Measurements from ENCODE around the gene KLHL28. TPM values are rescaled to one million over a fixed set of nuclear protein-coding genes. Genes with fewer than 3 reads are reported as not detected.

Gene KLHL28
- polyA plus RNA-seq (2013) = 21.7 TPM

GRCh38 chr14:44961554-44962333 lies at the start of gene KLHL28, which contains the start of gene TOGARAM1:
TSS of gene KLHL28 (minus strand) at chr14:44961947. CDS start at chr14:44945928, 16,019 bp downstream.
TSS of gene TOGARAM1 (plus strand) at chr14:44962190. CDS start at chr14:44962422, 232 bp downstream.
- Histone ChIP-seq H3K4me1 (ENCODE audit: control extremely low read depth in 1 of 4, control insufficient read depth in 4 of 4, insufficient read depth in 4 of 4, low read length in 3 of 4) (peaks cover 24 to 54% (median 42%) of the 10 kb centered on the region in 4 experiments), H3K27me3 (replicated peaks in 2 of 5; ENCODE audit: control insufficient read depth in 4 of 5, insufficient read depth in 5 of 5, low read length in 4 of 5) (no peaks in the 10 kb centered on the region), H3K4me3 (ENCODE audit: control insufficient read depth in 1 of 7, extremely low read depth in 1 of 7, insufficient read depth in 4 of 7, low read depth in 2 of 7, low read length in 6 of 7) (peak within 1 kb of the TSS; percentile 93 to 100 (median 98)), H3K9me3 (ENCODE audit: control extremely low read depth in 1 of 5, control insufficient read depth in 4 of 5, insufficient read depth in 2 of 5, low read depth in 1 of 5, low read length in 4 of 5) (peaks cover 0 to 7% (median 0%) of the 10 kb centered on the region in 5 experiments), H3K36me3 (ENCODE audit: control insufficient read depth in 4 of 4, insufficient read depth in 4 of 4, low read length in 3 of 4) (no peaks in the 10 kb centered on the region), H3K27ac (ENCODE audit: insufficient read depth in 1 of 2, low read depth in 1 of 2, low read length in 2 of 2, poor library complexity in 1 of 2, severe bottlenecking in 2 of 2) (peak within 1 kb of the TSS; percentile 92 to 96)
- peak; percentile 100 for DNase-seq
- ChIA-PET CTCF (interaction anchor here (1.3 to 3.9 kb wide), 5 partner anchors 12 to 174 kb away, joined by 4 to 18 read pairs (median 5); partner anchors contain the start of gene FANCM), POLR2A (interaction anchor here (0.7 to 1.1 kb wide), 2 partner anchors 53 to 173 kb away, joined by 3 read pairs; partner anchors contain the start of gene FKBP3)
- under 1% methylated on average over 37 of the region's 37 CpGs for WGBS (ENCODE audit: insufficient coverage)

- CTCF ChIA-PET = no interaction called here
- Histone ChIP-seq H3K4me3 (ENCODE audit: control insufficient read depth in 1 of 7, extremely low read depth in 1 of 7, insufficient read depth in 4 of 7, low read depth in 2 of 7, low read length in 6 of 7) (no peak overlapping the region), H3K4me1 (ENCODE audit: control extremely low read depth in 1 of 4, control insufficient read depth in 4 of 4, insufficient read depth in 4 of 4, low read length in 3 of 4) (no peaks in the 10 kb centered on the region), H3K27me3 (replicated peaks in 2 of 5; ENCODE audit: control insufficient read depth in 4 of 5, insufficient read depth in 5 of 5, low read length in 4 of 5) (no peaks in the 10 kb centered on the region), H3K36me3 (ENCODE audit: control insufficient read depth in 4 of 4, insufficient read depth in 4 of 4, low read length in 3 of 4) (peaks cover 7 to 29% (median 10%) of the 10 kb centered on the region in 4 experiments), H3K27ac (ENCODE audit: insufficient read depth in 1 of 2, low read depth in 1 of 2, low read length in 2 of 2, poor library complexity in 1 of 2, severe bottlenecking in 2 of 2) (no peak overlapping the region), H3K9me3 (ENCODE audit: control extremely low read depth in 1 of 5, control insufficient read depth in 4 of 5, insufficient read depth in 2 of 5, low read depth in 1 of 5, low read length in 4 of 5) (no peaks in the 10 kb centered on the region)
- POLR2A ChIA-PET = no interaction called here
- 90% methylated on average over 2 of the region's 2 CpGs for WGBS (ENCODE audit: insufficient coverage)
- DNase-seq = no peak
Observed at GRCh38 chr14:45003924-45004323, 42.2 kb upstream of the KLHL28 start.

GRCh38 chr14:44995770-44996294 lies 34.1 kb upstream of the KLHL28 start:
- ChIA-PET CTCF (no interaction called here), POLR2A (no interaction called here)
- Histone ChIP-seq H3K4me1 (ENCODE audit: control extremely low read depth in 1 of 4, control insufficient read depth in 4 of 4, insufficient read depth in 4 of 4, low read length in 3 of 4) (no peaks in the 10 kb centered on the region), H3K27me3 (replicated peaks in 2 of 5; ENCODE audit: control insufficient read depth in 4 of 5, insufficient read depth in 5 of 5, low read length in 4 of 5) (no peaks in the 10 kb centered on the region), H3K4me3 (ENCODE audit: control insufficient read depth in 1 of 7, extremely low read depth in 1 of 7, insufficient read depth in 4 of 7, low read depth in 2 of 7, low read length in 6 of 7) (no peak overlapping the region), H3K9me3 (ENCODE audit: control extremely low read depth in 1 of 5, control insufficient read depth in 4 of 5, insufficient read depth in 2 of 5, low read depth in 1 of 5, low read length in 4 of 5) (no peaks in the 10 kb centered on the region), H3K27ac (ENCODE audit: insufficient read depth in 1 of 2, low read depth in 1 of 2, low read length in 2 of 2, poor library complexity in 1 of 2, severe bottlenecking in 2 of 2) (no peak overlapping the region), H3K36me3 (ENCODE audit: control insufficient read depth in 4 of 4, insufficient read depth in 4 of 4, low read length in 3 of 4) (peaks cover 0 to 20% (median 13%) of the 10 kb centered on the region in 4 experiments)
- DNase-seq = no peak
- WGBS (ENCODE audit: insufficient coverage) = 100% methylated on average over 1 of the region's 4 CpGs

- DNase-seq = no peak
- no peaks in the 10 kb centered on the region for H3K4me1 ChIP-seq (ENCODE audit: control extremely low read depth in 1 of 4, control insufficient read depth in 4 of 4, insufficient read depth in 4 of 4, low read length in 3 of 4)
- 100% methylated on average over 1 of the region's 3 CpGs for WGBS (ENCODE audit: insufficient coverage)
- H3K27me3 ChIP-seq (replicated peaks in 2 of 5; ENCODE audit: control insufficient read depth in 4 of 5, insufficient read depth in 5 of 5, low read length in 4 of 5) = no peaks in the 10 kb centered on the region
- no peak overlapping the region for H3K4me3 ChIP-seq (ENCODE audit: control insufficient read depth in 1 of 7, extremely low read depth in 1 of 7, insufficient read depth in 4 of 7, low read depth in 2 of 7, low read length in 6 of 7)
- CTCF ChIA-PET = no interaction called here
- POLR2A ChIA-PET = no interaction called here
- H3K9me3 ChIP-seq (ENCODE audit: control extremely low read depth in 1 of 5, control insufficient read depth in 4 of 5, insufficient read depth in 2 of 5, low read depth in 1 of 5, low read length in 4 of 5) = no peaks in the 10 kb centered on the region
- no peak overlapping the region for H3K27ac ChIP-seq (ENCODE audit: insufficient read depth in 1 of 2, low read depth in 1 of 2, low read length in 2 of 2, poor library complexity in 1 of 2, severe bottlenecking in 2 of 2)
- peaks cover 0 to 15% (median 11%) of the 10 kb centered on the region in 4 experiments for H3K36me3 ChIP-seq (ENCODE audit: control insufficient read depth in 4 of 4, insufficient read depth in 4 of 4, low read length in 3 of 4)
Observed at GRCh38 chr14:44995196-44995595, 33.4 kb upstream of the KLHL28 start.

- CTCF ChIA-PET = interaction anchor here (1.0 to 3.0 kb wide), 3 partner anchors 8 to 12 kb away, joined by 3 to 11 read pairs (median 3); no protein-coding TSS in a partner anchor
- no CpG with 5 or more reads among the region's 2 CpGs for WGBS (ENCODE audit: insufficient coverage)
- H3K4me3 ChIP-seq (ENCODE audit: control insufficient read depth in 1 of 7, extremely low read depth in 1 of 7, insufficient read depth in 4 of 7, low read depth in 2 of 7, low read length in 6 of 7) = no peak overlapping the region
Observed at GRCh38 chr14:44990533-44990932, 28.8 kb upstream of the KLHL28 start.

GRCh38 chr14:44989497-44990440 lies 28.0 kb upstream of the KLHL28 start:
- Histone ChIP-seq H3K36me3 (ENCODE audit: control insufficient read depth in 4 of 4, insufficient read depth in 4 of 4, low read length in 3 of 4) (peaks cover 0 to 6% (median 0%) of the 10 kb centered on the region in 4 experiments), H3K9me3 (ENCODE audit: control extremely low read depth in 1 of 5, control insufficient read depth in 4 of 5, insufficient read depth in 2 of 5, low read depth in 1 of 5, low read length in 4 of 5) (no peaks in the 10 kb centered on the region), H3K27ac (ENCODE audit: insufficient read depth in 1 of 2, low read depth in 1 of 2, low read length in 2 of 2, poor library complexity in 1 of 2, severe bottlenecking in 2 of 2) (no peak overlapping the region), H3K27me3 (replicated peaks in 2 of 5; ENCODE audit: control insufficient read depth in 4 of 5, insufficient read depth in 5 of 5, low read length in 4 of 5) (no peaks in the 10 kb centered on the region), H3K4me1 (ENCODE audit: control extremely low read depth in 1 of 4, control insufficient read depth in 4 of 4, insufficient read depth in 4 of 4, low read length in 3 of 4) (peaks cover 5 to 15% (median 8%) of the 10 kb centered on the region in 4 experiments), H3K4me3 (ENCODE audit: control insufficient read depth in 1 of 7, extremely low read depth in 1 of 7, insufficient read depth in 4 of 7, low read depth in 2 of 7, low read length in 6 of 7) (no peak overlapping the region)
- CTCF ChIA-PET = interaction anchor here (1.0 kb wide), 1 partner anchor 12 kb away, joined by 3 read pairs; no protein-coding TSS in a partner anchor
- POLR2A ChIA-PET = no interaction called here
- peak; percentile 10 to 63 (median 48) for DNase-seq
- 92% methylated on average over 2 of the region's 3 CpGs for WGBS (ENCODE audit: insufficient coverage)

More at GRCh38 chr14:44990533-44990932, 28.8 kb upstream of the KLHL28 start:
- H3K9me3 ChIP-seq (ENCODE audit: control extremely low read depth in 1 of 5, control insufficient read depth in 4 of 5, insufficient read depth in 2 of 5, low read depth in 1 of 5, low read length in 4 of 5) = no peaks in the 10 kb centered on the region
- POLR2A ChIA-PET = no interaction called here
- peaks cover 5 to 15% (median 8%) of the 10 kb centered on the region in 4 experiments for H3K4me1 ChIP-seq (ENCODE audit: control extremely low read depth in 1 of 4, control insufficient read depth in 4 of 4, insufficient read depth in 4 of 4, low read length in 3 of 4)
- DNase-seq = no peak
- H3K27ac ChIP-seq (ENCODE audit: insufficient read depth in 1 of 2, low read depth in 1 of 2, low read length in 2 of 2, poor library complexity in 1 of 2, severe bottlenecking in 2 of 2) = no peak overlapping the region
- peaks cover 0 to 2% (median 0%) of the 10 kb centered on the region in 4 experiments for H3K36me3 ChIP-seq (ENCODE audit: control insufficient read depth in 4 of 4, insufficient read depth in 4 of 4, low read length in 3 of 4)
- H3K27me3 ChIP-seq (replicated peaks in 2 of 5; ENCODE audit: control insufficient read depth in 4 of 5, insufficient read depth in 5 of 5, low read length in 4 of 5) = no peaks in the 10 kb centered on the region
